B cell (primary cell): ENCODE data around the gene HDDC3. TPM values are rescaled to one million over a fixed set of nuclear protein-coding genes. Genes with fewer than 3 reads are reported as not detected.

Source experiments
- ATAC-seq: fragments of 200-7000 bp; cut with Tn5 transposase; one replicate; pipeline ENCODE4 v1.10.0; 2021; ENCODE audit warnings: low read depth, mild to moderate bottlenecking, moderate number of reproducible peaks, moderate library complexity
- CTCF ChIA-PET: fragments of 350-600 bp; sonication (Branson Sonifier 250); formaldehyde crosslinking; loops from one replicate; lab custom pipeline; 2021; ENCODE audit warnings: antibody characterized with exemption, inconsistent platforms; lab: Charles Lee
- POLR2A ChIA-PET: fragments of 350-600 bp; sonication (Branson Sonifier 250); formaldehyde crosslinking; loops from one replicate; lab custom pipeline; 2021; ENCODE audit warnings: antibody characterized with exemption; lab: Charles Lee
- DNase-seq: peaks from one replicate; pipeline ENCODE4 v3.0.0; 2013
- H2AFZ ChIP-seq: 2 replicates; pipeline ENCODE4 v1.6.1; 2012; ENCODE audit warnings: mild to moderate bottlenecking, low read depth, low read length; ENCODE audit not compliant: insufficient read depth, poor library complexity, severe bottlenecking
- H3K27ac ChIP-seq, 2 donors: 1 replicate in 1 of 2; 2 replicates in 1 of 2; pipeline ENCODE4 v1.5.1; 2012 to 2013; ENCODE audit warnings: low read length in 2 of 2, mild to moderate bottlenecking in 2 of 2, moderate library complexity in 1 of 2
- H3K27me3 ChIP-seq, 4 experiments: fragments of 200-600 bp in 1 of 4; sonication (generic) in 1 of 4; replicated peaks in 1 of 4; 1 replicate in 2 of 4; 2 replicates in 2 of 4; pipeline versions ENCODE4 v1.6.1 to v1.7.0; 2013 to 2016; ENCODE audit warnings: low read length in 3 of 4, mild to moderate bottlenecking in 2 of 4, mixed read lengths in 1 of 4, moderate library complexity in 1 of 4; ENCODE audit not compliant: insufficient read depth in 4 of 4, control insufficient read depth in 3 of 4; ENCODE audit errors: control extremely low read depth in 1 of 4
- H3K36me3 ChIP-seq, 2 experiments: replicated peaks in 1 of 2; 1 replicate in 1 of 2; 2 replicates in 1 of 2; pipeline versions ENCODE4 v1.6.1 to v1.7.1; 2013; ENCODE audit warnings: low read length in 1 of 2; ENCODE audit not compliant: insufficient read depth in 2 of 2, control insufficient read depth in 1 of 2; ENCODE audit errors: control extremely low read depth in 1 of 2, extremely low read depth in 1 of 2
- H3K4me1 ChIP-seq, 2 donors: fragments of 200-600 bp in 1 of 2; sonication (generic) in 1 of 2; 1 replicate in 1 of 2; 2 replicates in 1 of 2; pipeline versions ENCODE4 v1.5.1 to v1.6.1; 2013 to 2017; ENCODE audit warnings: low read length in 2 of 2; ENCODE audit not compliant: control insufficient read depth in 2 of 2, insufficient read depth in 2 of 2
- H3K4me2 ChIP-seq: replicated peaks from 2 replicates; pipeline ENCODE3; 2012; ENCODE audit warnings: mild to moderate bottlenecking, low read depth, low read length; ENCODE audit not compliant: poor library complexity, severe bottlenecking
- H3K4me3 ChIP-seq, 5 experiments: fragments of 200-600 bp in 1 of 5; sonication (generic) in 1 of 5; 1 replicate in 3 of 5; 2 replicates in 2 of 5; pipeline versions ENCODE4 v1.5.1 to v1.7.0; 2011 to 2016; ENCODE audit warnings: low read length in 4 of 5, mild to moderate bottlenecking in 4 of 5, low read depth in 2 of 5, control low read depth in 1 of 5, moderate library complexity in 1 of 5; ENCODE audit not compliant: insufficient read depth in 1 of 5; ENCODE audit errors: control extremely low read depth in 1 of 5, extremely low read depth in 1 of 5
- H3K79me2 ChIP-seq: fragments of 200-600 bp; sonication (generic); one replicate; pipeline ENCODE4 v1.6.0; 2016; ENCODE audit warnings: low read length; ENCODE audit not compliant: control insufficient read depth, insufficient read depth
- H3K9ac ChIP-seq: fragments of 200-600 bp; sonication (generic); 2 replicates; pipeline ENCODE4 v1.6.1; 2017; ENCODE audit warnings: mild to moderate bottlenecking, low read length, moderate library complexity
- H3K9me3 ChIP-seq, 3 donors: one replicate each; pipeline versions ENCODE4 v1.6.1 to v1.7.1; 2013; ENCODE audit warnings: low read length in 2 of 3; ENCODE audit not compliant: control insufficient read depth in 2 of 3, insufficient read depth in 1 of 3; ENCODE audit errors: control extremely low read depth in 1 of 3
- H4K20me1 ChIP-seq: 2 replicates; pipeline ENCODE4 v1.6.0; 2012; ENCODE audit warnings: mild to moderate bottlenecking, low read length; ENCODE audit not compliant: insufficient read depth, control insufficient read depth, poor library complexity, severe bottlenecking
- H3K27ac Mint-ChIP-seq: one replicate; pipeline ENCODE4 v1.8.0; 2021; ENCODE audit warnings: mixed read lengths
- H3K27me3 Mint-ChIP-seq: one replicate; pipeline ENCODE4 v1.8.0; 2021; ENCODE audit warnings: mixed read lengths
- H3K4me1 Mint-ChIP-seq: one replicate; pipeline ENCODE4 v1.8.0; 2021; ENCODE audit warnings: mixed read lengths
- H3K4me3 Mint-ChIP-seq: one replicate; pipeline ENCODE4 v1.8.0; 2021; ENCODE audit warnings: mixed read lengths
- H3K9me3 Mint-ChIP-seq: one replicate; pipeline ENCODE4 v1.8.0; 2022; ENCODE audit warnings: mixed read lengths; ENCODE audit not compliant: insufficient read depth
- EZH2 ChIP-seq: IDR thresholded peaks from 2 replicates; pipeline ENCODE4 v1.6.1; 2012; ENCODE audit warnings: borderline replicate concordance, low read depth, mild to moderate bottlenecking, moderate library complexity, low read length; ENCODE audit not compliant: insufficient read depth, poor library complexity, severe bottlenecking
- WGBS: methylation state at CpG from one replicate; pipeline ENCODE4 v1.1.5; 2013; ENCODE audit warnings: missing lambda C conversion rate; ENCODE audit not compliant: insufficient coverage; 5-methylcytosine and 5-hydroxymethylcytosine counted together
- intact Hi-C: fragments of 100-400 bp; cut with micrococcal nuclease; formaldehyde crosslinking; loops from one replicate; pipeline ENCODE4 v1.10.0; 2022
- polyA plus RNA-seq: library from polyadenylated mRNA; depleted of rRNA; stranded (reverse); fragments of >200 nt; gene quantifications from 2 replicates; pipeline ENCODE4 v1.2.3, GENCODE V29; 2012
- total RNA-seq, 2 donors: library from RNA; stranded (reverse); fragments of 120-200 nt in 1 of 2; gene quantifications; 1 replicate in 1 of 2; 2 replicates in 1 of 2; pipeline versions ENCODE4 v1.2.3 to v1.2.4, GENCODE V29; 2013 to 2022
- TF ChIP-seq, protein P1 (sequence below): fragments of 200-600 bp; IDR thresholded peaks from one replicate; pipeline ENCODE4 v1.8.0; 2022; ENCODE audit warnings: antibody characterized with exemption, mild to moderate bottlenecking

Gene HDDC3
- total and polyA plus RNA-seq, 2 donors (not counting 1 experiment from before 2014, with no cell fraction given): 23.9 to 26.8 TPM

DNA sequence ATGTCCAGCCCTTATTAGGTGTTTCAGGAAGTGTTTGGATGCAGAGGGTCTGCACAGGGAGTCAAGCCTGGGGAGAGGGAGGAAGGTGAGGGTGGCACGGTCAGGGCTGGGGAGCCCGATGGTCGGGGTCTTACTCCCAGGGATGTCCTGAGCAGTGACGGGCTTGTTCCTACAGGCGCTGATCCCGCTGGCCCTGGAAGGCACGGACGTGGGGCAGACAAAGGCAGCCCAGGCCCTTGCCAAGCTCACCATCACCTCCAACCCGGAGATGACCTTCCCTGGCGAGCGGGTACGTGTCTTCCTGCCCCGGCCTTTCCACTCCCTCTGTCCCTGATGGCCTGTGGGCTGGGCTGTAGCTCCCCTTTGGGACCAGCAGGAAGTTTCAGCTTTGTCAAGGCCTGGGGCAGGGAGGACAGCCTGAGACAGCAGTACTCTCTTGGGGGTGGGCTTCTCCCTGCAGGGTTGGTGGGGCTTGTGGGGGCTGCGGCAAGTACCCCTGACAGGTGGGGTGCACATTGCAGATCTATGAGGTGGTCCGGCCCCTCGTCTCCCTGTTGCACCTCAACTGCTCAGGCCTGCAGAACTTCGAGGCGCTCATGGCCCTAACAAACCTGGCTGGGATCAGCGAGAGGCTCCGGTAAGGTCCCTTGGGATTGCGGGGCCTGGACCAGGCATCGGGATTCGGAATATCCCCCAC is 17.8 kb upstream of the HDDC3 start:
- Histone ChIP-seq H3K4me2 (no peak overlapping the region), H3K27me3 (no peaks in the 10 kb centered on the region), H3K27ac (no peak overlapping the region), H3K9me3 (no peaks in the 10 kb centered on the region), H3K4me1 (peaks cover 3 to 7% of the 10 kb centered on the region in 2 donors), H3K36me3 (peaks cover 0 to 56% of the 10 kb centered on the region in 2 experiments), H3K79me2 (no peaks in the 10 kb centered on the region), H2AFZ (no peak overlapping the region), H4K20me1 (no peaks in the 10 kb centered on the region), H3K9ac (no peak overlapping the region), H3K4me3 (no peak overlapping the region)
- H3K27me3 Mint-ChIP-seq: no peaks in the 10 kb centered on the region
- POLR2A ChIA-PET: no interaction called here
- H3K27ac Mint-ChIP-seq: no peak overlapping the region
- DNase-seq (no peak), ATAC-seq (no peak)
- no peak for TF ChIP-seq EZH2
- TF ChIP-seq, protein P1, sequence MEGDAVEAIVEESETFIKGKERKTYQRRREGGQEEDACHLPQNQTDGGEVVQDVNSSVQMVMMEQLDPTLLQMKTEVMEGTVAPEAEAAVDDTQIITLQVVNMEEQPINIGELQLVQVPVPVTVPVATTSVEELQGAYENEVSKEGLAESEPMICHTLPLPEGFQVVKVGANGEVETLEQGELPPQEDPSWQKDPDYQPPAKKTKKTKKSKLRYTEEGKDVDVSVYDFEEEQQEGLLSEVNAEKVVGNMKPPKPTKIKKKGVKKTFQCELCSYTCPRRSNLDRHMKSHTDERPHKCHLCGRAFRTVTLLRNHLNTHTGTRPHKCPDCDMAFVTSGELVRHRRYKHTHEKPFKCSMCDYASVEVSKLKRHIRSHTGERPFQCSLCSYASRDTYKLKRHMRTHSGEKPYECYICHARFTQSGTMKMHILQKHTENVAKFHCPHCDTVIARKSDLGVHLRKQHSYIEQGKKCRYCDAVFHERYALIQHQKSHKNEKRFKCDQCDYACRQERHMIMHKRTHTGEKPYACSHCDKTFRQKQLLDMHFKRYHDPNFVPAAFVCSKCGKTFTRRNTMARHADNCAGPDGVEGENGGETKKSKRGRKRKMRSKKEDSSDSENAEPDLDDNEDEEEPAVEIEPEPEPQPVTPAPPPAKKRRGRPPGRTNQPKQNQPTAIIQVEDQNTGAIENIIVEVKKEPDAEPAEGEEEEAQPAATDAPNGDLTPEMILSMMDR: no peak
- WGBS: 97% methylated on average over 23 of the region's 23 CpGs
- CTCF ChIA-PET: interaction anchor here (1.4 kb wide), 1 partner anchor 18 kb away, joined by 6 read pairs; the partner anchor contains the start of gene HDDC3
- H3K4me3 Mint-ChIP-seq: no peak overlapping the region
- peaks cover 6% of the 10 kb centered on the region for H3K4me1 Mint-ChIP-seq
- no peaks in the 10 kb centered on the region for H3K9me3 Mint-ChIP-seq
- intact Hi-C loops: no loop called here

DNA sequence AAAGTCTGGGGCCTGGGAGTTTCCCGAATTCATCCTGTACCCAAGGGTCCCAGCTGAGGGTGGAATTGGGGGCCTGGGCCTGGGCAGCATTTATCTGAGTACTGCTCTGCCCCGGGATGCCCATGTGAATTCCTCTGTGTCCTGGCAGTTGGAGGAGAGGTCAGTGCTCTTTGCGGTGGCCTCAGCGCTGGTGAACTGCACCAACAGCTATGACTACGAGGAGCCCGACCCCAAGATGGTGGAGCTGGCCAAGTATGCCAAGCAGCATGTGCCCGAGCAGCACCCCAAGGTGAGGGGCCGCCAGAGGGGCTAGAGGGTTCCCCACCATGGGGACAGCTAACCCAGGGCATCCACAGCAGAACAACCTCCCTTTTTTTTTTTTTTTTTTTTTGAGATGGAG is 16.2 kb upstream of the HDDC3 start:
- Histone ChIP-seq H3K4me2 (no peak overlapping the region), H3K9ac (no peak overlapping the region), H4K20me1 (no peaks in the 10 kb centered on the region), H3K4me3 (no peak overlapping the region), H2AFZ (no peak overlapping the region), H3K79me2 (no peaks in the 10 kb centered on the region), H3K36me3 (peaks cover 0 to 70% of the 10 kb centered on the region in 2 experiments), H3K27me3 (no peaks in the 10 kb centered on the region), H3K9me3 (no peaks in the 10 kb centered on the region), H3K27ac (no peak overlapping the region), H3K4me1 (no peaks in the 10 kb centered on the region)
- Mint-ChIP-seq H3K27ac (no peak overlapping the region), H3K4me3 (no peak overlapping the region), H3K27me3 (no peaks in the 10 kb centered on the region), H3K9me3 (no peaks in the 10 kb centered on the region), H3K4me1 (no peaks in the 10 kb centered on the region)
- intact Hi-C loops: no loop called here
- no peak for TF ChIP-seq EZH2
- TF ChIP-seq, protein P1: no peak
- POLR2A ChIA-PET: no interaction called here
- CTCF ChIA-PET: interaction anchor here (0.6 to 0.8 kb wide), 2 partner anchors 8 to 10 kb away, joined by 3 read pairs; no protein-coding TSS in a partner anchor
- WGBS: 89% methylated on average over 6 of the region's 8 CpGs
- ATAC-seq (no peak), DNase-seq (no peak)
